ENCODE results near the gene TEKT5.

- no peak for TF ChIP-seq CTCF (IDR thresholded peaks at IDR 0.05)
- TF ChIP-seq POLR2AphosphoS5 (IDR thresholded peaks at IDR 0.05; ENCODE audit: low read depth, low read length) = no peak
- TF ChIP-seq REST (IDR thresholded peaks at IDR 0.05; ENCODE audit: insufficient read depth in 1 of 2, low read depth in 2 of 2, low read length in 1 of 2) = no peak
- TF ChIP-seq SIN3A (IDR thresholded peaks at IDR 0.05; ENCODE audit: borderline replicate concordance, insufficient read depth, low read depth, low read length) = no peak
Measured at GRCh38 chr16:10675216-10675615, 19.5 kb downstream of the TEKT5 start.
